IPS DF 4.7 (cell line): ENCODE data around the gene LIPC.

Experiments
- DNase-seq: peaks from one replicate; pipeline ENCODE4 v3.0.0-alpha.2; 2013; ENCODE audit warnings: low spot score; ENCODE audit errors: extremely low read depth

Gene LIPC

DNA sequence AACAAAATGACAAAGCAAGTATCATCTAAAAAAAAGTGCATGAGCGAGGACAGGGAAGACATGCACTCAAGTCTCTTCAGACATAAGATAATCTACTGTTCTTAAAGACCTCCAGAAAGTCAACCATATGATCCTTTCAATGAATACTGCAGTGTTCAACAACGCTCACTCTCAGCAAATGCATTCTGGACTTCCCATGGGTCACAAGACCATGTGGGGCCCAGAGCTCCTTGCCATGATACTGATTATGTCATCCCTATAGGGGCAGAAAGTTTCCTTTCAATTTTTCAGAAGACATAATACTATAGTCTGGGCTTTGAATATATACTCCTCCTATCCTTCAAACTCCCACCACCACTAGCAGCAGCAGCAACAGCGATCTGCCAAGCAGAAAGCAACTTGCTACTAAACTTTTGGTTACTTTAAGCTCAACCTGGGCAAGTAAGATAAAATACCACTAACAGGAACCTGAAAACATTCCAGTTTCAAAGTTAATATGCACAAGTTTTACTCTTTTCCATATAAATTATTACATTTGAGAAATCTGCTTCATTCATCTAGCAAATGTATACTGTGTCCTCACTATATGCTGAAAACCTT is 174.2 kb downstream of the LIPC start:
- no peak for DNase-seq

DNA sequence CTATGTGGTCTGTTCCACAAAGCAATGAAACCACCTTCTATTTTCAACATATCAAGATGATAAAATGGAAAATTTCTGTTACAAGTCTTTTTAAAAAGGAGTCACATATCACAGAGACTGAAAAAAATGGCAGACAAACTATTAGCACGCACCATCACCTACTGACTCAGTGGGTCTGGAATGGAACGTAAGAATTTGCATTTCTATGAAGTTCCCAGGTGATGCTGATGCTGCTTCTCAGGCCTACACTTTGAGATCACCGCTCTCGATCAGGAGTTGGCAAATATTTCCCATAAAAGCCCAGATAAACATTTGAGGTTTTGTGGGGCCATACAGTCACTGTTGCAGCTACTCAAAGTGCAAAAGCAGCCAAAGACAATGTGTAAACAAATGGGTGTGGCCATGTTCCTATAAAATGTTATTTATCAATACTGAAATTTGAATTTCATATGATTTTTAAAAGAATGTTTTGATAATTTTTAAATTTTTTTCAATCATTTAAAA is 174.8 kb downstream of the LIPC start:
- no peak for DNase-seq

DNA sequence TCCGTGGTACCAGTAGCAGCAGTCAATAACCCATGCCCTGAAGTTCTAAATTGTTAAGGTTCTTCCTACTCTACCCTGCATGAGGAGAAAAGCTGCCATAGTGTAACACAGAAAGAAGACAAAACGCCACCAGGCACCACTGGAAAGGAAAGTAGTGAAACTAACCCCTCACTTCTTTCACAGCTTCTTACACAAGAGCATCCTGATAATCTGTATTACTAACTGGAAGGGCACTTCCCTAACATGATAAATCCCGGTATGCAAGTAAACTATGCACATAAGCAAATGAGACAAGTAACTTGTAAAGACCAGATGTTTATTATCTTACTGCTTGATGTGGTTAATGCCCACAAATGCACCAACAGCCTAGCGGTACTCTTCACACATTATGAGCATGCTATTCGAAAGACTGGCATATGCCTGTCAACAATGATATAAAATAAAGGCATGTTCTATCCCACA is 176.4 kb downstream of the LIPC start:
- DNase-seq = no peak

DNA sequence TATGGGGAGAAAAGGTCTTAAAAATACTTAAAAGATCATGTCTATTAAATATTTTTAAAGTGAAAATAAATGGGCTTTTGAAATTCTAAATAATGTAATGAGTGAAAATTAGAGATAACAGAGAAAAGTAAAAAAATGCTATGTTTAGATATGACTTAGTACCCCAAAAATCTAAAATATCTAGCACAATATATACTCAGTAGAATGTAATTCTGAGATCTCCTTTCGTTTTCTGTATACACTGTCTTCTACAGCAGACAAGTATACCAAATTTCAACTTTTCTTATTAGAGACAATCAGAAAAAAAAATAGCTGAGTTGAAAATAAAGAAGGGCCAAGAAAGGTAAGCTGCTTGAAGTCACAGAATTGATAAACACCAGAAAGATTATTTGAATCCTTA is 176.9 kb downstream of the LIPC start:
- DNase-seq = no peak

DNA sequence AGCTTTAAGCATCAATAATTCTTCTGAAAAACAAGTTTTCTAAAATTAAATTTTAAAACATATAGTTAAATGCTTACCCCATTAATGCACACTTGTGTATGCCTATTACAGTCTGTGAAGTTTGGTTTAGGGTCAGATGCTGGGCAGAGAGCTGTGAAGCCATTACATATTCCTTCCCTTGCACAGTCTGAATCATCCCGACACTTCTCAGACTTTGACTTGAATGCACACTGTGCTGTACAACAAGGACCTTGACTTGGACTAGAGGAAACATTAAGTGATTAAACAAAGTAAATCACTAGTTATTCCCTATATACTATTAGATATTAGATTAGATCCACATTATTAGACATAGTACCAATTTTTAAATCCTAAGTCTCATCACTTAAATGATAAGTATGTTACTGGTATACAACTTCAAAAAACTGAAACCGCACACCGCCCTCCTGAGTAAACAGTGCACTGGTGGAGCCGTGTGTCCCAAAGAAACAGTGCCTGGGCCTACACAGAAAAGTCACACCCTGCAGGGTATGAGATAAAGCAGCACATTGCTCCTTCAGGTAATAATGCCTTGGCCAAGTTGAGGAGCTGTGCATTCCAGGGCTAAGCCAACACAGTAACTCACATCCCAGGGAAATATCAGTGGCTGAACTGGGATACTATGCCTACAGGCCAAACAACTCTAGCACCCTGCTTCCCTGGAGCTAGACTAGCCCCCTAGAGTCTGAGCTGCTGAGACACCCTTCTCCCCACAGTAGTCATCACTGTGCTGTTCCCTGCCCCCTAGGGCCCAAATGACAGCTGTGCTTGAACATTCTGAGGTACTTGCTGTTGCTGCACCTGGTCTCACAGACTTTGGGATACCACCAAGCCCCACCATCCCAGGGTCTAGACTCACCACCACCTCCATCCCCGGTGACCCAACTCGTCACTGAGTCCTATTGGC is 180.2 kb downstream of the LIPC start:
- no peak for DNase-seq

DNA sequence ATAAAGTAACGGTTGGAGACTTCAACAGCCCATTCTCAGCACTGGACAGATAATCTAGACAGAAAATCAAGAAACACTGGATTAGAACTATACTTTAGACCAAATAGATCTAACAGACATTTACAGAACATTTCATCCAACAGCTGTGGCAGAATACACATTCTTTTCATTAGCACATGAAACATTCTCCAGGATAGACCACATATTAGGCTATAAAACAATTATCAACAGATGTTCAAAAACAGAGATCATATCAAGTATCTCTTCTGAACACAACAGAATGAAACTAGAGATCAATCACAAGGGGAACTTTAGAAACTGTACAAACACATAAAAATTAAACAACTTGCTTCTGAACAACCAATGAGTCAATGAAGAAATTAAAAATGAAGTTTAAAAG is 184.4 kb downstream of the LIPC start:
- no peak for DNase-seq
